HepG2 (cell line): ENCODE data around the gene CHCHD1.

Source experiments
- CC2D1A ChIP-seq: sonication (generic); formaldehyde crosslinking; IDR thresholded peaks from 2 replicates; pipeline ENCODE4 v1.8.1; 2023; ENCODE audit warnings: mild to moderate bottlenecking, missing genetic modification reagents
- CREB1 ChIP-seq, 2 experiments: fragments of 450-650 bp in 1 of 2; IDR thresholded peaks; 2 replicates each; pipeline ENCODE4 v1.6.1; 2016 to 2017; ENCODE audit warnings: control low read depth in 1 of 2, mild to moderate bottlenecking in 1 of 2, missing compliant biosample characterization in 1 of 2, missing genetic modification characterization in 1 of 2
- HDAC2 ChIP-seq: sonication (generic); formaldehyde crosslinking; IDR thresholded peaks from 2 replicates; pipeline ENCODE4 v1.4.0; 2020; ENCODE audit warnings: missing genetic modification reagents
- HMGA1 ChIP-seq: sonication (generic); formaldehyde crosslinking; conservative IDR thresholded peaks from 2 replicates; pipeline ENCODE4 v1.4.0; 2020; ENCODE audit warnings: missing genetic modification reagents
- SALL2 ChIP-seq: sonication (generic); formaldehyde crosslinking; IDR thresholded peaks from 2 replicates; pipeline ENCODE4 v1.8.1; 2023; ENCODE audit warnings: mild to moderate bottlenecking, missing genetic modification reagents, inconsistent platforms
- TF ChIP-seq, protein P1 (sequence below): sonication (generic); formaldehyde crosslinking; IDR thresholded peaks from 2 replicates; pipeline ENCODE4 v1.5.0; 2020; ENCODE audit warnings: missing genetic modification reagents

- TF ChIP-seq CC2D1A (CRISPR knock-in tag) (no peak), SALL2 (CRISPR knock-in tag) (no peak), HMGA1 (no peak), HDAC2 (CRISPR knock-in tag) (no peak), CREB1 (IDR thresholded peaks at IDR 0.05) (no peak), CREB1 (CRISPR knock-in tag; IDR thresholded peaks at IDR 0.05) (no peak)
- TF ChIP-seq, protein P1, sequence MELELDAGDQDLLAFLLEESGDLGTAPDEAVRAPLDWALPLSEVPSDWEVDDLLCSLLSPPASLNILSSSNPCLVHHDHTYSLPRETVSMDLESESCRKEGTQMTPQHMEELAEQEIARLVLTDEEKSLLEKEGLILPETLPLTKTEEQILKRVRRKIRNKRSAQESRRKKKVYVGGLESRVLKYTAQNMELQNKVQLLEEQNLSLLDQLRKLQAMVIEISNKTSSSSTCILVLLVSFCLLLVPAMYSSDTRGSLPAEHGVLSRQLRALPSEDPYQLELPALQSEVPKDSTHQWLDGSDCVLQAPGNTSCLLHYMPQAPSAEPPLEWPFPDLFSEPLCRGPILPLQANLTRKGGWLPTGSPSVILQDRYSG (CRISPR knock-in tag): no peak
Measured at GRCh38 chr10:73828161-73828560, 46.3 kb downstream of the CHCHD1 start.
